KMS-11 (cell line): ENCODE data around the gene MYL9.

Experiments
- H2AFZ ChIP-seq: fragments of 200-600 bp; sonication (generic); 2 replicates; pipeline ENCODE4 v1.6.1; 2016; ENCODE audit warnings: antibody characterized with exemption, mixed run types, low read depth
- H3K27ac ChIP-seq: fragments of 200-600 bp; sonication (generic); 2 replicates; pipeline ENCODE4 v1.6.1; 2016; ENCODE audit warnings: mild to moderate bottlenecking, mixed run types
- H3K27me3 ChIP-seq: fragments of 200-600 bp; sonication (generic); 2 replicates; pipeline ENCODE4 v1.6.1; 2017; ENCODE audit warnings: mild to moderate bottlenecking, low read depth, mixed run types, moderate library complexity; ENCODE audit not compliant: insufficient read depth
- H3K36me3 ChIP-seq: fragments of 200-600 bp; sonication (generic); 2 replicates; pipeline ENCODE4 v1.6.1; 2017; ENCODE audit warnings: mild to moderate bottlenecking, mixed run types; ENCODE audit not compliant: insufficient read depth
- H3K4me1 ChIP-seq: fragments of 200-600 bp; sonication (generic); 2 replicates; pipeline ENCODE4 v1.6.1; 2016; ENCODE audit warnings: mild to moderate bottlenecking, low read depth, mixed run types; ENCODE audit not compliant: poor library complexity, severe bottlenecking
- H3K4me2 ChIP-seq: fragments of 200-600 bp; sonication (generic); 2 replicates; pipeline ENCODE4 v1.7.0; 2016; ENCODE audit warnings: mild to moderate bottlenecking, mixed run types
- H3K4me3 ChIP-seq: fragments of 200-600 bp; sonication (generic); IDR thresholded peaks from 2 replicates; pipeline ENCODE4 v1.6.1; 2017; ENCODE audit warnings: low read depth, low read length, mixed read lengths; ENCODE audit not compliant: insufficient read depth
- H3K79me2 ChIP-seq: fragments of 200-600 bp; sonication (generic); 2 replicates; pipeline ENCODE4 v1.6.1; 2016; ENCODE audit warnings: low read depth, mixed run types; ENCODE audit not compliant: insufficient read depth
- H3K9ac ChIP-seq: fragments of 200-600 bp; sonication (generic); 2 replicates; pipeline ENCODE4 v1.6.1; 2016; ENCODE audit warnings: mild to moderate bottlenecking, mixed run types
- H4K20me1 ChIP-seq: fragments of 200-600 bp; sonication (generic); 2 replicates; pipeline ENCODE4 v1.6.1; 2016; ENCODE audit warnings: mild to moderate bottlenecking, mixed run types; ENCODE audit not compliant: insufficient read depth
- TF ChIP-seq, protein P1 (sequence below): fragments of 200-600 bp; sonication (generic); conservative IDR thresholded peaks from 2 replicates; pipeline ENCODE4 v1.6.1; 2017; ENCODE audit warnings: low read depth, mild to moderate bottlenecking, antibody characterized with exemption, low read length, moderate library complexity, mixed read lengths

MYL9 gene

DNA sequence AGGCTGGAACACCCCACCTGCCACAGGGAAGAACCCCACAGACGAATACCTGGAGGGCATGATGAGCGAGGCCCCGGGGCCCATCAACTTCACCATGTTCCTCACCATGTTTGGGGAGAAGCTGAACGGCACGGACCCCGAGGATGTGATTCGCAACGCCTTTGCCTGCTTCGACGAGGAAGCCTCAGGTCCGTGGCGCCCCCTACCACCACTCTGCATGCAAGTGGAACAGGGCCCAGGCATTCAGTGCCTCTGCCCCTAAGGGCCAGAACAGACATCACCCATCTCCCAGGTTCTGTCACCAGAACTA, 6.6 kb downstream of the MYL9 start:
- TF ChIP-seq, protein P1, sequence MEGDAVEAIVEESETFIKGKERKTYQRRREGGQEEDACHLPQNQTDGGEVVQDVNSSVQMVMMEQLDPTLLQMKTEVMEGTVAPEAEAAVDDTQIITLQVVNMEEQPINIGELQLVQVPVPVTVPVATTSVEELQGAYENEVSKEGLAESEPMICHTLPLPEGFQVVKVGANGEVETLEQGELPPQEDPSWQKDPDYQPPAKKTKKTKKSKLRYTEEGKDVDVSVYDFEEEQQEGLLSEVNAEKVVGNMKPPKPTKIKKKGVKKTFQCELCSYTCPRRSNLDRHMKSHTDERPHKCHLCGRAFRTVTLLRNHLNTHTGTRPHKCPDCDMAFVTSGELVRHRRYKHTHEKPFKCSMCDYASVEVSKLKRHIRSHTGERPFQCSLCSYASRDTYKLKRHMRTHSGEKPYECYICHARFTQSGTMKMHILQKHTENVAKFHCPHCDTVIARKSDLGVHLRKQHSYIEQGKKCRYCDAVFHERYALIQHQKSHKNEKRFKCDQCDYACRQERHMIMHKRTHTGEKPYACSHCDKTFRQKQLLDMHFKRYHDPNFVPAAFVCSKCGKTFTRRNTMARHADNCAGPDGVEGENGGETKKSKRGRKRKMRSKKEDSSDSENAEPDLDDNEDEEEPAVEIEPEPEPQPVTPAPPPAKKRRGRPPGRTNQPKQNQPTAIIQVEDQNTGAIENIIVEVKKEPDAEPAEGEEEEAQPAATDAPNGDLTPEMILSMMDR = no peak; the same call in 1 of the 2 replicates
- no peaks in the 10 kb centered on the region for H3K4me1 ChIP-seq
- no peaks in the 10 kb centered on the region for H3K79me2 ChIP-seq
- H4K20me1 ChIP-seq = no peaks in the 10 kb centered on the region
- no peak overlapping the region for H3K9ac ChIP-seq
- no peaks in the 10 kb centered on the region for H3K36me3 ChIP-seq
- no peak overlapping the region for H3K27ac ChIP-seq
- no peak overlapping the region for H3K4me2 ChIP-seq
- H3K4me3 ChIP-seq = no peak overlapping the region
- H2AFZ ChIP-seq = no peak overlapping the region
- no peaks in the 10 kb centered on the region for H3K27me3 ChIP-seq

DNA sequence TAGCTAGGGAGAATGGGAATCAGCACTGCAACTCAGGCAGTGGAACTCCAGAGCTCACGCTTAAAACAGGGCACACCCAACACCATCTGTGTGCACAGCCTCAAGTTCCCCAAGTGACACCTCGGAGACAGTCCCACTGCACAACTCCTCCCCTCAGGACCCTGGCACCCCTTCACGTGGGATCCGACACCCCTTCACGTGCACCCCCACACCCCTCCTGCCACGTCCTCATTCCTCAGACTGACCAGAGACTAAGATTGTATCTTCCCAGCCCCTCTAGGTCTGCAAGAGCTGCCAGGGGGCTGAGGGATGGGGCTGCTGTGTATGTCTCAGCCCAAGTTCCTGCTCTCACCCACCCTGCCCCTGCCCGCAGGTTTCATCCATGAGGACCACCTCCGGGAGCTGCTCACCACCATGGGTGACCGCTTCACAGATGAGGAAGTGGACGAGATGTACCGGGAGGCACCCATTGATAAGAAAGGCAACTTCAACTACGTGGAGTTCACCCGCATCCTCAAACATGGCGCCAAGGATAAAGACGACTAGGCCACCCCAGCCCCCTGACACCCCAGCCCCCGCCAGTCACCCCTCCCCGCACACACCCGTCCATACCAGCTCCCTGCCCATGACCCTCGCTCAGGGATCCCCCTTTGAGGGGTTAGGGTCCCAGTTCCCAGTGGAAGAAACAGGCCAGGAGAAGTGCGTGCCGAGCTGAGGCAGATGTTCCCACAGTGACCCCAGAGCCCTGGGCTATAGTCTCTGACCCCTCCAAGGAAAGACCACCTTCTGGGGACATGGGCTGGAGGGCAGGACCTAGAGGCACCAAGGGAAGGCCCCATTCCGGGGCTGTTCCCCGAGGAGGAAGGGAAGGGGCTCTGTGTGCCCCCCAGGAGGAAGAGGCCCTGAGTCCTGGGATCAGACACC, 7.6 kb downstream of the MYL9 start:
- Histone ChIP-seq H3K27ac (no peak overlapping the region), H3K4me2 (no peak overlapping the region), H3K9ac (no peak overlapping the region), H3K79me2 (no peaks in the 10 kb centered on the region), H3K27me3 (no peaks in the 10 kb centered on the region), H3K4me3 (no peak overlapping the region), H2AFZ (no peak overlapping the region), H4K20me1 (no peaks in the 10 kb centered on the region), H3K4me1 (no peaks in the 10 kb centered on the region), H3K36me3 (no peaks in the 10 kb centered on the region)
- TF ChIP-seq, protein P1 = no peak

DNA sequence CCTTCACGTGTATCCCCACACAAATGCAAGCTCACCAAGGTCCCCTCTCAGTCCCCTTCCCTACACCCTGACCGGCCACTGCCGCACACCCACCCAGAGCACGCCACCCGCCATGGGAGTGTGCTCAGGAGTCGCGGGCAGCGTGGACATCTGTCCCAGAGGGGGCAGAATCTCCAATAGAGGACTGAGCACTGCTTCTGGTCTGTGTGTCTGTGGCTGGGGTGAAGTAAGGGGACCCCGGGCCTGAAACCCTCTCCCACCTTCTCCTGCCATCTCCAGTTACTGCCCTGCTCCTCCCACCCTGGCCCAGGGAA, 8.3 kb downstream of the MYL9 start:
- no peak overlapping the region for H3K4me2 ChIP-seq
- no peak overlapping the region for H3K4me3 ChIP-seq
- TF ChIP-seq, protein P1 = no peak
- no peaks in the 10 kb centered on the region for H3K27me3 ChIP-seq
- H3K9ac ChIP-seq = no peak overlapping the region
- no peaks in the 10 kb centered on the region for H4K20me1 ChIP-seq
- H3K79me2 ChIP-seq = no peaks in the 10 kb centered on the region
- H3K27ac ChIP-seq = no peak overlapping the region
- H3K36me3 ChIP-seq = no peaks in the 10 kb centered on the region
- H2AFZ ChIP-seq = no peak overlapping the region
- H3K4me1 ChIP-seq = no peaks in the 10 kb centered on the region

DNA sequence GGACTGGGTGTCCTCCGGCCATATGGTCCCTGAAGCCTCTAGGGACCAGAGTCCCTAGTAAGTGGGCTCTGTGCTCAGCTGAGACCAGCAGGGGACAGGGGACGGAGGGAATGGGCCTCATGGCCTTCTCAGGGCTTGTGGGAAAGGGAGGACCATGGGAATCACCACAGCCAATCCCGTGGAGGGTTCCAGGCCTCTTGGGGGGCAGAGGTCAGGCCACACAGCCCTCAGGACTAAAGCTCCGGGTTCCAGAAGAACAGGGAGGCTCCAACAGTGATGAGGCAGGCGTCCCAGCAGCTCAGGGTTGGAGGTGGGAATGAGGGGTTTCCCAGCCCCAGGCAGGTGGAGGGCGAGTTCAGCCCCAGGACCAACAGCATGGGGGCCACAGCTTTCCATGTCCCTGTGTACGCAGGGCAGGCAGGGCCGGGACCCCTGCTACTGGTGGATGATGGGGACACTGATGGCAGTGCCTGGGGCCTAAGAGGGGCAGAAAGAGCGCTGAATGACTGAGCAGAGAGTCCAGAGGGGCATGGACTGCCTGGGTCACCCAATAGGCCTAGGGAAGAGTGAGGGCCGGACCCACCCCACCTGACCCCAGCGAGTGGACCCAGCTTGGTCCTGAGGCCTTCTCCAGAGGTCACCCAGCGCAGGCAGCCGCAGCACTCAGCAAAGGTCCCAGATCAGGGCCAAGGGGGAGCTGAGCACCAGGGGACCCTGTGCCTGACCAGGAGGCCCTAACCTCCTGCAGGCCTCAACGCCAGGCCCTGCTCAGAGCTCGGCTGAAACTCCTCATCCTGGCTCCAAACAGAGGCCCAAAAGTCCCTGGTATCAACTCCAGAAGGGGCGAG, 8.8 kb downstream of the MYL9 start:
- H3K27ac ChIP-seq = no peak overlapping the region
- H3K4me1 ChIP-seq = no peaks in the 10 kb centered on the region
- H3K4me3 ChIP-seq = no peak overlapping the region
- TF ChIP-seq, protein P1 = no peak
- H2AFZ ChIP-seq = no peak overlapping the region
- H3K27me3 ChIP-seq = no peaks in the 10 kb centered on the region
- H3K4me2 ChIP-seq = no peak overlapping the region
- H3K9ac ChIP-seq = no peak overlapping the region
- no peaks in the 10 kb centered on the region for H4K20me1 ChIP-seq
- no peaks in the 10 kb centered on the region for H3K79me2 ChIP-seq
- H3K36me3 ChIP-seq = no peaks in the 10 kb centered on the region
